Stimulated activated CD8-positive, alpha-beta memory T cell treated with anti-CD3 and anti-CD28 coated beads, Interleukin-4, amount 100 ng/mL, for 1 hour (primary cell): Measurements from ENCODE around the gene VASP.
"Not testable (repeated sequence)": the region's sequence is repeated elsewhere in the genome, so short reads cannot be mapped to it uniquely, and the experiment has no call there.

Experiments used
- DNase-seq, 2 donors: peaks; one replicate each; pipeline ENCODE4 v3.0.0-alpha.2; 2020; ENCODE audit warnings: low read depth in 2 of 2, low spot score in 1 of 2

VASP gene

GRCh38 chr19:45496349-45496953 lies 10.8 kb upstream of the VASP start:
- DNase-seq, result no peak

GRCh38 chr19:45497791-45498190 lies 9.5 kb upstream of the VASP start:
- no peak for DNase-seq

- DNase-seq, result no peak
These were observed 8.7 kb upstream of the VASP start, which contains the start of gene PPM1N for GRCh38 chr19:45498411-45499195. TSS of gene PPM1N (plus strand) at chr19:45498443. CDS start at chr19:45498473, 30 bp downstream.

- DNase-seq, result no peak
These were observed 7.8 kb upstream of the VASP start for GRCh38 chr19:45499196-45500180.

GRCh38 chr19:45500918-45501729 lies 6.2 kb upstream of the VASP start:
- no peak for DNase-seq

GRCh38 chr19:45501730-45502014 lies 5.6 kb upstream of the VASP start:
- no peak for DNase-seq

GRCh38 chr19:45502111-45502510 lies 5.2 kb upstream of the VASP start:
- DNase-seq, result no peak

GRCh38 chr19:45503909-45504308 lies 3.4 kb upstream of the VASP start:
- DNase-seq, result no peak

GRCh38 chr19:45505151-45505995 lies 1.9 kb upstream of the VASP start:
- no peak for DNase-seq

- DNase-seq, result no peak
These were observed 1.4 kb upstream of the VASP start for GRCh38 chr19:45505996-45506245.

- peak; percentile 96 to 99 for DNase-seq
These were observed 862 bp upstream of the VASP start for GRCh38 chr19:45506246-45506988.

GRCh38 chr19:45507872-45508416 lies 665 bp downstream of the VASP start:
- no peak for DNase-seq

- no peak for DNase-seq
These were observed 1.2 kb downstream of the VASP start for GRCh38 chr19:45508417-45508860.

GRCh38 chr19:45508861-45509691 lies 1.8 kb downstream of the VASP start:
- no peak for DNase-seq

- no peak for DNase-seq
These were observed 2.4 kb downstream of the VASP start for GRCh38 chr19:45509692-45510015.

- DNase-seq, result not testable (repeated sequence)
These were observed 3.1 kb downstream of the VASP start for GRCh38 chr19:45510352-45510751.

- DNase-seq, result no peak
These were observed 3.8 kb downstream of the VASP start for GRCh38 chr19:45511074-45511473.

GRCh38 chr19:45512881-45513483 lies 5.7 kb downstream of the VASP start:
- no peak for DNase-seq
